Skeletal muscle tissue (tissue), 4 donors: Measurements from ENCODE around the gene ZNF592. TPM values are rescaled to one million over a fixed set of nuclear protein-coding genes. Genes with fewer than 3 reads are reported as not detected.
A peak's percentile ranks its signal among the peaks of the same experiment; 100 is the strongest.
"Not testable (repeated sequence)": the region's sequence is repeated elsewhere in the genome, so short reads cannot be mapped to it uniquely, and the experiment has no call there.

ENCODE experiments used
- H3K27ac ChIP-seq: one replicate; pipeline ENCODE4 v1.7.0; 2013; ENCODE audit warnings: mild to moderate bottlenecking, low read depth, low read length, inconsistent platforms
- H3K27me3 ChIP-seq, 3 donors: one replicate each; pipeline ENCODE4 v1.7.0; 2013; ENCODE audit warnings: low read length in 3 of 3; ENCODE audit not compliant: control insufficient read depth in 3 of 3, insufficient read depth in 3 of 3
- H3K36me3 ChIP-seq, 3 donors: one replicate each; pipeline ENCODE4 v1.7.0; 2013; ENCODE audit warnings: low read length in 3 of 3; ENCODE audit not compliant: control insufficient read depth in 3 of 3, insufficient read depth in 3 of 3
- H3K4me1 ChIP-seq, 3 donors: one replicate each; pipeline ENCODE4 v1.7.0; 2013; ENCODE audit warnings: low read length in 3 of 3, mild to moderate bottlenecking in 3 of 3; ENCODE audit not compliant: control insufficient read depth in 3 of 3, insufficient read depth in 3 of 3
- H3K4me3 ChIP-seq, 3 donors: one replicate each; pipeline ENCODE4 v1.7.0; 2013; ENCODE audit warnings: low read length in 3 of 3
- H3K9ac ChIP-seq, 3 donors: one replicate each; pipeline ENCODE4 v1.7.0; 2013; ENCODE audit warnings: low read length in 3 of 3, mild to moderate bottlenecking in 3 of 3, moderate library complexity in 2 of 3, low read depth in 1 of 3
- H3K9me3 ChIP-seq, 3 donors: one replicate each; pipeline ENCODE4 v1.7.0; 2013; ENCODE audit warnings: low read length in 3 of 3; ENCODE audit not compliant: control insufficient read depth in 3 of 3
- total RNA-seq: library from RNA; depleted of rRNA; stranded (reverse); fragments of >200 nt; gene quantifications from one replicate; pipeline ENCODE4 v1.2.3, GENCODE V29; 2014
- donor health status: Osteomylitis.

Gene ZNF592
- total RNA-seq, 1 donor from 2014 or later, result 6.3 TPM

GRCh38 chr15:84741121-84741520 lies 7.3 kb upstream of the ZNF592 start:
- Histone ChIP-seq H3K9me3 (no peaks in the 10 kb centered on the region), H3K27me3 (no peaks in the 10 kb centered on the region), H3K27ac (no peak overlapping the region), H3K4me1 (peaks cover 2 to 8% (median 7%) of the 10 kb centered on the region in 3 donors), H3K36me3 (peaks cover 0 to 2% (median 0%) of the 10 kb centered on the region in 3 donors), H3K9ac (no peak overlapping the region), H3K4me3 (no peak overlapping the region)

- peak overlapping the region; percentile 93 to 99 (median 97) for H3K9ac ChIP-seq
- H3K4me3 ChIP-seq, result peak overlapping the region; percentile 75 to 94 (median 93)
- no peaks in the 10 kb centered on the region for H3K27me3 ChIP-seq
- H3K27ac ChIP-seq, result peak overlapping the region; percentile 99
- H3K4me1 ChIP-seq, result peaks cover 41 to 46% (median 45%) of the 10 kb centered on the region in 3 donors
- no peaks in the 10 kb centered on the region for H3K9me3 ChIP-seq
- no peaks in the 10 kb centered on the region for H3K36me3 ChIP-seq
These were observed 747 bp upstream of the ZNF592 start for GRCh38 chr15:84747416-84748273.

GRCh38 chr15:84749111-84749991 lies 959 bp downstream of the ZNF592 start:
- H3K9me3 ChIP-seq, result no peaks in the 10 kb centered on the region
- peaks cover 44 to 61% (median 51%) of the 10 kb centered on the region in 3 donors for H3K4me1 ChIP-seq
- H3K36me3 ChIP-seq, result no peaks in the 10 kb centered on the region
- peak overlapping the region; percentile 98 to 99 (median 99) for H3K9ac ChIP-seq
- H3K27me3 ChIP-seq, result no peaks in the 10 kb centered on the region
- peak overlapping the region; percentile 94 to 97 (median 95) for H3K4me3 ChIP-seq
- peak overlapping the region; percentile 98 for H3K27ac ChIP-seq

- H3K27me3 ChIP-seq, result no peaks in the 10 kb centered on the region
- H3K4me3 ChIP-seq, result peak overlapping the region in 2 of 3 donors; percentile 39 to 43
- H3K4me1 ChIP-seq, result peaks cover 46 to 61% (median 46%) of the 10 kb centered on the region in 3 donors
- H3K36me3 ChIP-seq, result no peaks in the 10 kb centered on the region
- peak overlapping the region; percentile 36 for H3K27ac ChIP-seq
- H3K9me3 ChIP-seq, result no peaks in the 10 kb centered on the region
- H3K9ac ChIP-seq, result peak overlapping the region; percentile 30 to 98 (median 68)
These were observed 2.2 kb downstream of the ZNF592 start for GRCh38 chr15:84750583-84751092.

- H3K4me1 ChIP-seq, result peaks cover 48 to 61% (median 51%) of the 10 kb centered on the region in 3 donors
These were observed 3.3 kb downstream of the ZNF592 start for GRCh38 chr15:84751721-84752120.

GRCh38 chr15:84752195-84752594 lies 3.8 kb downstream of the ZNF592 start:
- Histone ChIP-seq H3K4me1 (peaks cover 45 to 57% (median 47%) of the 10 kb centered on the region in 3 donors), H3K36me3 (peaks cover 0 to 3% (median 0%) of the 10 kb centered on the region in 3 donors), H3K9ac (peak overlapping the region in 1 of 3 donors; percentile 10), H3K27me3 (no peaks in the 10 kb centered on the region), H3K9me3 (no peaks in the 10 kb centered on the region), H3K4me3 (peak overlapping the region in 2 of 3 donors; percentile 7 to 20), H3K27ac (peak overlapping the region; percentile 70)

More at GRCh38 chr15:84751721-84752120, 3.3 kb downstream of the ZNF592 start:
- peak overlapping the region; percentile 70 for H3K27ac ChIP-seq
- not testable (repeated sequence) for H3K4me3 ChIP-seq, H3K9ac ChIP-seq, H3K36me3 ChIP-seq, H3K9me3 ChIP-seq, H3K27me3 ChIP-seq

- H3K4me1 ChIP-seq, result peaks cover 40 to 52% (median 43%) of the 10 kb centered on the region in 3 donors
- H3K36me3 ChIP-seq, result peaks cover 0 to 3% (median 0%) of the 10 kb centered on the region in 3 donors
- peak overlapping the region in 1 of 3 donors; percentile 10 for H3K9ac ChIP-seq
- H3K27ac ChIP-seq, result peak overlapping the region; percentile 70
- no peaks in the 10 kb centered on the region for H3K9me3 ChIP-seq
- peak overlapping the region in 2 of 3 donors; percentile 18 to 20 for H3K4me3 ChIP-seq
- no peaks in the 10 kb centered on the region for H3K27me3 ChIP-seq
These were observed 4.3 kb downstream of the ZNF592 start for GRCh38 chr15:84752700-84753099.

GRCh38 chr15:84754889-84755288 lies 6.5 kb downstream of the ZNF592 start:
- H3K4me3 ChIP-seq, H3K27me3 ChIP-seq, H3K27ac ChIP-seq, H3K9me3 ChIP-seq, H3K9ac ChIP-seq, H3K36me3 ChIP-seq: not testable (repeated sequence)
- peaks cover 40 to 51% (median 45%) of the 10 kb centered on the region in 3 donors for H3K4me1 ChIP-seq

- H3K9ac ChIP-seq, result no peak overlapping the region
- H3K4me3 ChIP-seq, result no peak overlapping the region
- no peaks in the 10 kb centered on the region for H3K9me3 ChIP-seq
- H3K27ac ChIP-seq, result no peak overlapping the region
- peaks cover 0 to 3% (median 0%) of the 10 kb centered on the region in 3 donors for H3K36me3 ChIP-seq
- H3K27me3 ChIP-seq, result no peaks in the 10 kb centered on the region
- peaks cover 37 to 50% (median 39%) of the 10 kb centered on the region in 3 donors for H3K4me1 ChIP-seq
These were observed 7.5 kb downstream of the ZNF592 start for GRCh38 chr15:84755736-84756527.
